HG02763 (cell line): ENCODE measurements around the gene BLOC1S6.

Experiments
- ATAC-seq: cut with Tn5 transposase; IDR thresholded peaks from one replicate; pipeline ENCODE4 v1.9.1; 2021; ENCODE audit warnings: mild to moderate bottlenecking, moderate library complexity; ENCODE audit not compliant: unreplicated experiment

The BLOC1S6 gene, protein sequence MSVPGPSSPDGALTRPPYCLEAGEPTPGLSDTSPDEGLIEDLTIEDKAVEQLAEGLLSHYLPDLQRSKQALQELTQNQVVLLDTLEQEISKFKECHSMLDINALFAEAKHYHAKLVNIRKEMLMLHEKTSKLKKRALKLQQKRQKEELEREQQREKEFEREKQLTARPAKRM

DNA sequence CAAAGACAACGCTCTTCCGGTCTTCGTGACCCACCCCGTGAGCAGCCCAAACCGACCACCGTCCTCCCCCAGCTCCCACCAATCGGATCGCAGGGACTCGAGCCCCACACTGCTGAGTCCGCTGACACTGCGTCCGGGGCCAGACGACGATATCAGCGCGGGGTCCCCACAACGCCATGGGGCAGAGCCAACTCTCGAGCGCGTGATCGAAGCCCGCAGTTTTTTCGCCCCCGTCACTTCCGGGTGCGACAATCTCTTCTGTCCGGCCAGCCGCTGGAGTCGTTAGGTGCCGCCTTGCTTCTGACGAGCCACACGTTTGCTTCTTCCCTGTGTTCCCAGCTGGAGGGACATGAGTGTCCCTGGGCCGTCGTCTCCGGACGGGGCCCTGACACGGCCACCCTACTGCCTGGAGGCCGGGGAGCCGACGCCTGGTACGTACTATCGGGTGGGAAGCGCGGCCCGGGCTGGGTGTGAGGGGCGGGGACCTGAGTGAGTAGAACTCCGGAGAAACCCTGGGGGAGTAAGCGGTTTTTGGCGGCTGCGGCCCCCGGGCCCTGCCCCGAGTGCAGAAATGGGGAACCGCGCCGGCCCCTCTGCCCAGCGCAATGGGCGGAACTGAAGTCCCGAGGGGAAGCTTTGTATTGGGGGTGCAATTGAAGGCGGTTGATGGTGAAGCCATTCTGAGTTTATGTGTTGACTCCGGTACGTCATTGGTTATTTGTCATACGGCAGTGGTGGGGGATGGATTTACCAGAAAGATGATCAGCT lies at the start of gene BLOC1S6:
Gene BLOC1S6 (plus strand): TSS at position 285 of the 768 bp plus-strand sequence. CDS start 65 bp downstream, at position 350.
- peak; percentile 75 for ATAC-seq

DNA sequence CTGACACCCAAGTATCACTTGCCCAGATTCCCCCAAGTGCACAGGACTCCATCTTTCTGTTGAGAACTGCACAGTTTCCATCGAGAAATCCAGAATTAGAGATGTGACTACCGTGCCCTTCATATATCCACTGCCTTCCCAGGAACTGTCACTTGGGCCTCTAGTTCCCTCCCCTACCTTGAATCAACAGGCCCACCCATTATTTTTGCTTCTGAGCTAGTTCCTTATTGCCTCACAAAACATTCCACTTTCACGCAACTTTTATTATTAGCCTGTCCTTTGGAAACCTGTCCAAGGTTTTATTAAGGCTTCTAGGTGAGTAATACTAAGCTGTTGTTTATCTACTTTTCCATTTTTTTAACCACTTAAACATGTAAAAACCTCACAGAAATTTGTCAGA lies 47.5 kb upstream of the BLOC1S6 start:
- no peak for ATAC-seq

DNA sequence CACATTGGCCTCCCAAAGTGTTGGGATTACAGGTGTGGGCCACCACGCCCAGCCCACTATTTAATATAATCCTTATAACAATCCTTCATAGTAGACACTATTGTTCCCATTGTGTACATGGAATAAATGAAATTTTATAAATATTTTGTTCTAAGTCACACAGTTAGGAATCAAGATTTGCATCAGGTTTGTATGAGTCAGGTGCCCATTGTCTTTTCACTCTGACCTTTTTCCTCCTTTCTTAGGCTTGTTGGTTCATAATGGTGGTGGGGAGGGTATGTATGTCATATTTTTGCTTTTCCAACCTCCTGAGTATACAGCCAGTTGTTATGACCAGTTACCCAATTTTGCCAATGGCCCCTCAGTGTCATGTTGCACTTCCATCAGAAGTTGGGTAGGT lies 46.6 kb upstream of the BLOC1S6 start:
- ATAC-seq, result no peak

DNA sequence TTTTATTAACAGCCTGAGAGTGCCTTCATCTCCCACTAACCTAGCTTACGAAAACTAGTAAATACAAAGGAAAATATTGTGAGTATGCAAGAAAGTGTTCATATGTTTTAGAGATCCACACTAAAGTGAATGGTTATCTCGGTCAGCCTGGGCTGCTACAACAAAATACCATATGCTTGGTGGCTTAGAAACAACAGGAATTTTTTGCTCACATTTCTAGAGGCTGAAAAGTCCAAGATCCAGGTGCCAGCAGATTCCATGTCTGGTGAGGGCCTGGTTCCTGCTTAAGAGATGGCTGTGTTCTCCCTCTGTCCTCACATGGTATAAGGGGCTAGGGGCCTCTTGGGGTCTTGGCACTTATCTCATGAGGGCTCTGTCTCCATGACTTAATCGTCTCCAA lies 44.1 kb upstream of the BLOC1S6 start:
- no peak for ATAC-seq

DNA sequence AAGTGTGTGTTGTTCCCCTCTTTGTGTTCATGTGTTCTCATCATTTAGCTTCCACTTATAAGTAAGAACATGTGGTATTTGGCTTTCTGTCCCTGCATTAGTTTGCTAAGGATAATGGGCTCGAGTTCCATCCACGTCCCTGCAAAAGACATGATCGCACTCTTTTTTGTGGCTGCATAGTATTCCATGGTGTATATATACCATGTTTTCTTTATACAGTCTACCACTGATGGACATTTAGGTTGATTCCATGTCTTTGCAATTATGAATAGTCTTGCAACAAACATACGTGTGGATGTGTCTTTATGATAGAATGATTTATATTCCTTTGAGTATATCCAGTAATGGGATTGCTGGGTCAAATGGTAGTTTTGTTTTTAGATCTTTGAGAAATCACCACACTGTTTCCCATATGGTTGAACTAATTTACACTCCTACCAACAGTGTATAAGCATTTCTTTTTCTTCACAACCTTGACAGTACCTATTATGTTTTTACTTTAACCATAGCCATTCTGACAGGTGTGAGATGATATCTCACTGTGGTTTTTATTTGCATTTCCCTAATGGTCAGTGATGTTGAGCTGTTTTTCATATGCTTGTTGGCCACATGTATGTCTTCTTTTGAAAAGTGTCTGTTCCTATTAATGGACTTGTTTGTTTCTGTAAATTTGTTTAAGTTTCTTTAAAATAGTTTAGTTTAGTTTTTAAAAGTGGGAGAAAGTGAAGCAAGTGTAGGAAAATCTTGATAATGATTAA lies 42.7 kb upstream of the BLOC1S6 start:
- peak; percentile 60 for ATAC-seq

DNA sequence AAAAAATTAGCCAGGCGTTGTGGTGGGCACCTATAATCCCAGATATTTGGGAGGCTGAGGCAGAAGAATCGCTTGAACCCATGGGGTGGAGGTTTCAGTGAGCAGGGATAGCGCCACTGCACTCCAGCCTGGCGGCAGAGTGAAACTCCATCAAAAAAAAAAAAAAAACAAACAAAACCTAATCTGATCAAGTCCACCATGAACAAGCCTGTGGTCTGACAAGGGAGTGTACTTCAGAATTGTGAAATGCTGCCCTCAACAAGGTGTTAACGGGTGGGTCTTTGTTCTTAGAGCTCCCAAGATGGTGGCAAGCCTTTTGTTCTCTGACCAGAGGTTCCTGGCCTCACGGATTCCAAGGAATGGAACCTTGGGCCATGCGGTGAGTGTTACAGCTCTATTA lies 40.4 kb upstream of the BLOC1S6 start:
- no peak for ATAC-seq

DNA sequence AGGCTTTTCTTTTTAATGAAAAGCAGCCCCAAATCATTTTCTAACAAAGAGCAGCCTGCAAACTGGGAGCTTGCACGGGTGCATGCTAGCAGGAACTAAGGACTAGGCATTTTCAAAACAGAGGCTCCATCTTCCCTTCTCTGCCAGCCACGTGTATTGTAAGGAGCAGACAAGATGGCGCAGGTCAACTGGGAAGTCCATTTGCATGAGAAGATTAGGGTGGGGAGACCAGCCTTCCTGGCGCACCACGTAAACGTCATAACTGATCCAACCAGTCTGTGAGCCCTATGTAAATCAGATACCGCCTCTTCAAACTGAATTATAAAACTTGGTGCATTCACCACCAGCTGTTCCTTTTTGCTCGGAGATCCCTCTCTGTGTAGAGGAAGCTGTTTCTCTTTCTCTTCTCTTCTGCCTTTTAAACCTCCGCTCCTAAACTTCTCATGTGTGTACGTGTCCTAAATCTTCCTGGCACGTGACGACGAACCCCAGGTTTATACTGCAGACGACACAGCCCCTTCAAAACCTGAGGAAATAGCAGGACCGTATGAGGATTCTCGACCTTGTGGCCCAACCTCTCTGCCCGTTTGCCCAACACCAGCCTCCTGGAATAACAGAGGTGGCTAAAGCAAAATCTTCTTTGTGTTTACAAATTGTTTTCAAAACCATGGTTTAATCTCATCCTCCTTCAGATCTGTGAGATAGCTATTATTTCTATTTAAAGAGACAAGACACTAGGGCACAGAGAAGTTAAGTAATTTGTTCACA lies 38.2 kb upstream of the BLOC1S6 start:
- no peak for ATAC-seq

DNA sequence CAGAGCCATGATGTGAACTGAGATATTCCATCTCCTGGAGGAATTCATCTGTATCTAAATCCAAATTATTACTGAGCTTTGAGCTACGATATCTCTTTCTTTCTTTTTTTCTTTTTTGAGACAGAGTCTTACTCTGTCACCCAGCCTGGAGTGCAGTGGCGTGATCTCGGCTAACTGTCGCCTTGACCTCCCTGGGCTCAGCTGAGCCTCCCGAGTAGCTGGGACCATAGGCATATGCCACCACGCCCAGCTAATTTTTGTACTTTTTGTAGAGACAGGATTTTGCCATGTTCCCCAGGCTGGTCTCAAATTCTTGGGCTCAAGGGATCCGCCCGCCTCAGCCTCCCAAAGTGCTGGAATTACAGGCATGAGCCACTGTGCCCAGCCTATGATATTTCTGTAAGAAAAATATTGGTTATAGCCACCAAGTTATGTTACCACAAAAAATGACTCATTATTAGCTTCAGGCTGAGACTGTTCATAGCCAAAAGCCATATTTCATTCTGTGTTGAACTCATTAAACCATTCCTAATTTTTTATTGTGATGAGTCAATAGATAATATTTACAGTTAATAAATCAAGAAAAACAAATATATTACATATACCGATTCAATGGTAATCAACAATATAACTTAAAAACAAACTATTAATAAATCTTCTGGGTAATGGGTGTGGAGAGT lies 37.5 kb upstream of the BLOC1S6 start:
- no peak for ATAC-seq

DNA sequence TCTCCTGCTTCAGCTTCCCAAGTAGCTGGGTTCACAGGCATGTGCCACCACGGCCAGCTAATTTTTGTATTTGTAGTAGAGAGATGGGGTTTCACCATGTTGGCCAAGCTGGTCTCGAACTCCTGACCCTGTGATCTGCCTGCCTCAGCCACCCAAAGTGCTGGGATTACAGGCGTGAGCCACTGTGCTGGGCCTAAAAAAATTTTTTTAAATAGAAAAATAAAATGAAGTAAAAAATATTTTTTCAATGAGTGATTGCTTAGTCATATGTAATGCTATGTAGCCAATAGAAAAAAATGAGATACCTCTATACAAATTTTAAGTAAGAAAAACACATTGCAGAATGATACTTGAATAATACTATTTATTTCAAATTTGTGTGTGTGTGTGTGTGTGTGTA lies 36.7 kb upstream of the BLOC1S6 start:
- ATAC-seq, result no peak

DNA sequence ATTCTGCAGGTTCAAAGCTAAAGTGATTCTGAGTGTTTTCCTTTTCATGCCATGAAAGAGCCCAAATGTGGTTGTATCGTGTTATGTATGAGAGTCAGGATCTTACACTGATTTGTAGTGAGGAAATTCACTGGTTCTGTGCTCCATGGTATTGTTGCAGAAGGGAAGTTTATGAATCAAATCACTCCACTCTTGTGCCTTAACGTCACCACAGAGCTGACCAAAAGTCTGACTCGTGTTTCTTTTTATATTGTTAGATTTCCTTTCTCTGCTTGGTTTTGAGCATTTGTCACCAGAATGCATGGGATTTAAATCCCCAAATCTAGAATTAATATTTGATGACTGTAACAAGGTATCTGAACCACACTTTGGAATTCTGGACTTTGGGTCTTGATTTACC lies 35.5 kb upstream of the BLOC1S6 start:
- ATAC-seq, result no peak

DNA sequence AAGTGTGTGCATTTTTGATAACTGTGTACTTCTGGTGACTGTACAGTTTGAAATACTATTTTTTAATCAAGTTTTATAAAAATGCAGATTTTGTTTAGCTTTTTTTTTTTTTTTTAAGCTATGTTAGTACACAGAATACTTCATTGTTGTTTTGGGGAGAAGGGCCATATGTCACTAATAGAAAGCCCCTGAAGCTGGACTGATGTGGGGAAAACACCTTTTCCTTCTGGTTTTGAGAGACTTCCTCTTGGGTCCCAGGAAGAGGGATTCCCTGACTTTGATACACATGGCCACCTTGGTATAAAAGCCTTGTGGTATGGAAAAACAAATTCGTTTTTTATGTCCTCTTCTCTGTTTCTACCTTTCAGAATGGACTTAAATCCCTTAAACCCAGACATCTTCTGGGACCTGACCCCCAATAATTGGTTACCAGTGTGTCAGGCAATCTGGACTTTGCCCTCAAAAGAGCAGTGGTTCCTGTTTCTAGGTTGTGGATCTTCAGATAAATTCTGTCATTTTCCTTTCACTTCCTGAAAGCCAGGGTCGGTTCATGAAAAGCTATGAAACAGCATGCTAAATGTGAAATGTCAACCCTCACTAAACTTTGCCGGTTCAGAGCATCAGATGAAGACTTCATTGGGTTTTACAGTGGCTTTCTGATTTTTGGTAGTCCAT lies 31.1 kb upstream of the BLOC1S6 start:
- ATAC-seq, result no peak

DNA sequence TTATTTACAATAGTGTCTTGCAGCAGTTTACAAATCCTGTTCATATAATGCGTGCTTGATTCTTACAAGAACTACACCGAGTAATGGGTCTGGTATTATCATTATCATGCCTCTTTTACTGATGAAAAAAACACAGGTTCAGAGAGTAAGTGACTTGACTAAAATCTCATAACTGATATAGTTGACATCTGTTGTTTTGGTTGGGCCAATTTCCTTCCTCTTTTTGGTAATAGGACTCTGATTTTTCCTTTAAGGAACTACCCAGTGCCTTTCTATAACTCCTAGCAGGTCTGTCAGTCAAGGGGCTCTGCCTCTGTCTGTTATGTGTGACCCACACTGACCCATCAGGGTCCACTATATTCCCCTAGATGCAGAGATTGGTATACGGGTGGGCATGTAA lies 14.6 kb upstream of the BLOC1S6 start:
- ATAC-seq, result no peak

DNA sequence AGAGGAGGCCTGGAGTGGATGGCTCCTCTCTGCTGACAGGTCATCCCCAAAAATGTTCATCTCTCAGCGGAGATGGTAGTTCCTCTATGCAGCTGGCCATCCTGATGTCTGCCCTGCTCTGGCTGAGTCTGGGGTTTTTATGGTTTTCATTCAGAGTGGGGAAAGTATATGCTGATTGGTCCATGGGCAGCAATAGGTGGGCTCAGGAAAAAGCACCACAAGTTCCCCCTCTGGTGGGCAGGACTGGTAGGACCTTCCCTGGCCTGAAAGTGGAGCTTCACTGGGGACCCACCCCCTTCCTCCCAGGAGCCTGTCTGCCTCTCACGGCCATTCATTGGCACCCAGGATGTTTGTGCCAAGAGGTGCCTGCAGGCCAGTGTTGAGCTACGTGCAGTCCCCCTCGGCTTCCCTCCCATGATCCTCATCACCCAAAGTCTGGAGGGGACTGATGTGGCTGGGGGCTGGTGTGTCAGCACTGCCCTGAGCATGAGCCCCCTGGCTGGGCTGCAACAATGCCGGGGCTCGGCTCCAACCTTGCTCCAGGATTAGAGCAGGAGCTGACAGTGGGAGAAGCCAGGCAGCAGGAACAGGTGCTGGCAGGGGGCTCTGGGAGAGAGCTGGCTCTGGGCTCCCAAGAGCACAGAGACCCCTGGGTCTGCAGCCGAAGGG lies 13.1 kb upstream of the BLOC1S6 start:
- ATAC-seq, result no peak

DNA sequence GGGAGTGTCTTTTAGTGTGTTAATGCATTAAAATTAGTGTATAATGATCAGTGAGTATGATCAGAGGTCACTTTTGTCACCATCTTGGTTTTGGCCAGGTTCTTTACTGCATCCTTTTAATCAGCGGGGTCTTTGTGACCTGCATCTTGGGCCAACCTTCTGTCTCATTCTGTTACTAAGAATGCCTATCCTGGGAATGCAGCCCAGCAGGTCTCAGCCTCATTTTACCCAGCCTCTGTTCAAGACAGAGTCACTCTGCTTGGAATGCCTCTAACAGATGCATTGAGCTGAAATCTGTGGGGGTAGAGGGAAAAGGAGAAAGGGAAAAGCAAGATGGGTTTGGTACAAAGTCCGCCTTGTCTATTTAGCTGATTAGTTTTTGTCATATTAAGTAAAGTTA lies 5.3 kb upstream of the BLOC1S6 start:
- no peak for ATAC-seq

DNA sequence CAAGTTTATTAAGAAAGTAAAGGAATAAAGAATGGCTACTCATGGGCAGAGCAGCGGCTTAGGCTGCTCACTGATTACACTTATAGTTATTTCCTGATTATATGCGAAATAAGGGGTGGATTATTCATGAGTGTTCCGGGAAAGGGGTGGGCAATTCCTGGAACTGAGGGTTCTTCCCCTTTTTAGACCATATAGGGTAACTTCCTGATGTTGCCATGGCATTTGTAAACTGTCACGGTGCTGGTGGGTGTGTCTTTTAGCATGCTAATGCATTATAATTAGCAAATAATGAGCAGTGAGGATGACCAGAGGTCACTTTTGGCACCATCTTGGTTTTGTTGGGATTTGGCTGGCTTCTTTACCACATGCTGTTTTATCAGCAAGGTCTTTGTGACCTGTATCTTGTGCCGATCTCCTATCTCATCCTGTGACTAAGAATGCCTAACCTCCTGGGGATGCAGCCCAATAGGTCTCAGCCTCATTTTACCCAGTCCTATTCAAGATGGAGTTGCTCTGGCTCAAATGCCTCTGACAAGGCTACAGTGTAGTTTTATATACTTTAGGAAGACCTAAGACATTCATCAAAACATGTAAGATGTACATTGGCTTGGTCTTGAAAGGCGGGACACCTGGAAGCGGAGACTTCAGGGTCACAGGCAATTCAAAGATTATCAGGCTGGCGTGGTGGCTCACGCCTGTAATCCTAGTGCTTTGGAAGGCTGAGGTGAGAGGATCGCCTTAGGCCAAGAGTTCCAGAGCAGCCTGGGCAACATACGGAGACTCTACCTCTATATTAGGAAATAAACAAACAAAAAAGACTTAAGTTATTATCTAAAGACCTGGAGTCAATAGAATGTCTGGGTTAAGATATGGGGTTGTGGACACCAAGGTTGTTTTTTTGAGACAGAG lies 3.2 kb upstream of the BLOC1S6 start:
- ATAC-seq, result no peak

DNA sequence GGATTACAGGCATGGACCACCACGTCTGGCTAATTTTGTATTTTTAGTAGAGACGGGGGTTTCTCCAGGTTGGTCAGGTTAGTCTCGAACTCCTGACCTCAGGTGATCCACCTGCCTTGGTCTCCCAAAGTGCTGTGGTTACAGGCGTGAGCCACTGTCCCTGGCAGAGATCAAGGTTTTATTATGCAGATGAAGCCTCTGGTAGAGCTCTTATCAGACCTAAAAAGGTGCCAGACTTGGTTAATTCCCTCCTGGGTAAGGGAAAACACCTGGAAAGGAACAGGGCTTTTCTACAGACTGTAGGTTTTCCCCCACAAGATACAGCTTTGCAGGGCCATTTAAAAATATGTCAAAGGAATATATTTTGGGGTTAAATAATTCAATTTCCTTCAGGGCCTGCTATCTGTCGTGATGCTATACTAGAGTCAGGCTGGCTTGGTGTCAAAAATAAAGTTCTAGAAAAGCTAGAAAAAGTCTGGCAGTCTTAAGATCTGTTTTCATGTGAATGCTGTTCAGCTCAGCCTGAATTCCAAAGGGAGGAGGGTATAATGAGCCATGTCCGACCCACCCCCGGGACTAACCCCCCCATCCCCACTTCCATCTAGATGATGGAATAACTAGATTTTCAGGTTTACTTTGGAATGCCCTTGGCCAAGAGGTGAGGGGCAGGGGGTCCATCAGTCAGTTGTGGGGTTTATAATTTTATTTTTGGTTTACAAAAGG lies 1.9 kb upstream of the BLOC1S6 start:
- no peak for ATAC-seq

DNA sequence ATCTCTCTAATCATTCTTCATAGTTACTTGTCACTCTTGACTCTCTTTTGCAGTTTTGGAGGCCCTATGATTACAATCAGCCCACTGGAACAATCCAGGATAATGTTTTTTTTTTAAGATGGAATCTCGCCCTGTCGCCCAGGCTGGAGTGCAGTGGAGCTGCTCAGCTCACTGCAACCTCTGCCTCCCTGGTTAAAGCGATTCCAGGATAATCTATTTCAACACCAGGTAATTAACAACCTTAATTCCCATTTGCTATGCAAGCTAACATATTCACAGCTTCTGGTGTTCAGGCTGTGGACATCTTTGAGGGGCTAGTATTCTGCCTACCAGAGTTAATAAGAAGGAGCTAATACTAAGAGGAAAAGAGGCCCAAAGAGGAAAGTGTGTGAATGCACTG lies 1.1 kb upstream of the BLOC1S6 start:
- no peak for ATAC-seq

DNA sequence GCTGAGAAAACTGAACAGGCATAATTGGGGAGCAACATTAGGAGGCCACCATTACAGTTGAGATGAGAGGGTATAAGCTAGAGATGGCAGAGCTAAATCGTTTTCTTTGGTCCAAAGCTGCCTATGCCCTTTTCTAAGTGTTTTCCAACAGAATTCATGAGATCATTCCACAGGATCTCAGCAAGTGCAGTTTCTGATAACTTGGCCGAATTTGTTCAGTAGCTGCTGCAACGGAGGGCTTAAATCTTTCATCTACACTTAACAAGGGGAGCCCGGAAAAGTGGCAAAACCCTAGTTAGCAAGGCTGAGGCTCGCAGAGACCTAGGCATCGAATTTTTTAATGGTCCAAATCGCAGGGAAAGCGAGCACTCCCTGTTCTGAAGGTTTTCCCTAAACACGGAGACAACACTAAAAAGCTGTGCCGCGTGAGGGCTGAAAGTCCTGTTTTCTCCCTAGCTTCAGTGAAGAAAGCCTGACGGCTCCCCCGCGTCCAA lies 531 bp upstream of the BLOC1S6 start:
- ATAC-seq, result peak; percentile 2
